NAMALWA (cell line): ENCODE results near the gene CCDC107.
"Not testable (repeated sequence)": the region's sequence is repeated elsewhere in the genome, so short reads cannot be mapped to it uniquely, and the experiment has no call there.

Experiments used
- DNase-seq: peaks from one replicate; pipeline ENCODE4 v3.0.0-alpha.2; 2015; ENCODE audit warnings: low spot score

CCDC107 gene

DNA sequence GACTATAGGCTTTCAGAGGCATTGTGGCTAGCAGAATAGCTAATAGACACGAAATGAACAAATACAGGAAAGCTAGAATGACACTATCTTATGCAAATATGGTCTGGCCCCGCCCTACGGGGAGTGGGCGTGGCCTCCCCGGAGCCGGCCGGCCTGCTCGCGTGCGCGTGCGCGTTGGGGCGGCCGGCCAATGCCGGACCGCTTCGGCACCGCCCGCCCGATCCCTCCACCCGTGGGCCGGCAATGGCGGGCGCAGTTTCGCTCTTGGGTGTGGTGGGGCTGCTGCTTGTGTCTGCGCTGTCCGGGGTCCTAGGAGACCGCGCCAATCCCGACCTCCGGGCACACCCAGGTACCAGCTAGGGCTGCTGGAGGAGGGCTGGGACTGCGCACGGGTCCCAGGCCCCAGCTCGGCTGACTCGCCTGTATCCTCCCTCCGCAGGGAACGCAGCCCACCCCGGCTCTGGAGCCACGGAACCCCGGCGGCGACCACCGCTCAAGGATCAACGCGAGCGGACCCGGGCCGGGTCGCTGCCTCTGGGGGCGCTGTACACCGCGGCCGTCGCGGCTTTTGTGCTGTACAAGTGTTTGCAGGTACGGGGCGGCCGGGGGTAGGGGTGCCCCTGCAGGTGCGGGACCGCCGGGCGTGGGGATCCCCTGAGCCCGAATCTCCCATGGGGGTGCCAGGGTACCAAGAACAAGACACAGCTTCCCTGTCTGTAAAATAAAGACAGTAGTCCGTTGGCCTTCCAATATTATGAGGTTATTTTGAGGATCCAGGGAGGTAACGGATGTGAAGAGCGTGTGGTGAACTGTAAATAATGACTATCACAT is at the start of gene CCDC107:
CCDC107 (plus strand) TSS at position 156 of the 831 bp plus-strand sequence; CDS start at position 244, 88 bp downstream.
- peak; percentile 93 for DNase-seq

- DNase-seq: no peak
Measured at GRCh38 chr9:35609001-35609819, 48.9 kb upstream of the CCDC107 start.

DNA sequence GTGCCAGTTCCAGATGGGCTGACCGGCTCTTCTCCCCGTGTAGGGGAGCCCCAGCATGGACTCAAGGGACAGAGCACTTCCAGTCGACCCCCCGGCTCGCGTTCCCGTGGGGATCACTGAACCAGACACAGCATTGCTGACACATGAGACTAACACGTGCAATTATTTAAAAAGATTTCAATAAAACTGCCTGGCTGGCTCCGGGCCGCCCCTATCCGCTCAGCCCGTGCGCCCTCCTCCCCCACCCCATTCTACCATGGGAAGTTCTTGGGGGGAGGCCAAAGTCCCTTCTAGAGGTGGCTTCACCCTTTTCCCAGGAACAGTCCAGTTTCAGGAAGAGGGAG is 48.3 kb upstream of the CCDC107 start:
- no peak for DNase-seq

DNA sequence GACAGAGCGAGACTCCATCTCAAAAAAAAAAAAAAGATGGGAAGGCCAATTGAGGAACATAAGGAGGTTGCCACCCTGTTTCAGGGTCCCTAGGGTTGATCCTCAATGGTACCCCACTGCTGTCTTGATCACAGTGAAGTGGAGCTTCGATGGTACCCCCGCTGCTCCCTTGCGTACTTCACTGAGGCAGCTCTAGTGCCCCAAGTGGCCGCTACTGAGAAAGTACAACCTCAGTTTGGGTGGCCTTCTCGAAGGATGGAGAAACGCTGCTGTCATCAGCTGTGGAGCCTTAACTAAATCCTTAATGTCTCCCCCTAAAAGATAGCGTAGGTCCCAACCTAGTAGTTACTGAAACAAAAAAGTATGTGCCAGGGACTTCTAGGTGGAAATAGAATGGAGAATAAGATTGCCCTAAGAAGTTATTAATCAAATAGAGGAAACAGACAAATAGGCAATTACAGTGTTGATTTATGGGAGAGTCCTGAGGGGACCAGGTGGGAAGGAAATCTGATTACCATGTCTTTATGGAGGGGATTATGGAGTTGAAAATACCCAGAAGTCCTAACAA is 46.8 kb upstream of the CCDC107 start:
- peak; percentile 80 for DNase-seq

GRCh38 chr9:35612066-35612465 is 46.0 kb upstream of the CCDC107 start:
- peak; percentile 3 for DNase-seq

- no peak for DNase-seq
Measured at GRCh38 chr9:35612843-35613242, 45.2 kb upstream of the CCDC107 start.

DNA sequence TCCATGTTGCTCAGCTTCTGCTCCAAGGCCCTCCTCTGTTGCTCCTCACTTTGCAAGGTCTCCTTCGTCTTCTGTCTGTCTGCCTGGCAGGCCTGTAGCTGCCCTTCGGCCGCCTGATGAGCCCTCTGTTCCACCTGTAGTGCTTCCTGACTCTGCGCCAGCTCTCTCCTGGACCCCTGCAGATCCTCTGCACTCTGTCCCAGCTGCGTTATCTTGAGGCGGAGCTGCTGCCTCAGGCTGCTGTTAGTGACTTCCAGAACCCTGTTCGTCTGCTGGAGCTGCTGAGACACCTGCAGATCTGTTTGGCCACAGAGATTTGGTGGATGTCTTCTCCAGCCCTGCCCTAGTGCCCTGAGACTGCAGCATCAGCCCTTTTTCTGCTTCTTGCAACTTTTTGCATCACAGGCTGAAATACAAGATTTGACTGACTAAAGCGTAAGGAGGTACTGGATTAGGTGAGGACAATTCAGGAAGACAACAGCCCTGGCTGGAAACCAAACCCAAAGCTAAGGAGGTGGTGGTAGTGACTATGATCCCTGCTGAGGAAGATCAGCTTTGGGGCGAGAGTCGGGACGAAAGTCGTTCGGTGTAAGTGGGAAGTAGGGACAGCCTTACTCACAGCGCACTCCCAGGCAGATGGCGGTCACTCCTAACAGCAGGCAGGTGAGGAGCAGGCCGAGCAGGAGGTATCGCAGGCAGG is 42.0 kb upstream of the CCDC107 start:
- peak; percentile 42 for DNase-seq

DNA sequence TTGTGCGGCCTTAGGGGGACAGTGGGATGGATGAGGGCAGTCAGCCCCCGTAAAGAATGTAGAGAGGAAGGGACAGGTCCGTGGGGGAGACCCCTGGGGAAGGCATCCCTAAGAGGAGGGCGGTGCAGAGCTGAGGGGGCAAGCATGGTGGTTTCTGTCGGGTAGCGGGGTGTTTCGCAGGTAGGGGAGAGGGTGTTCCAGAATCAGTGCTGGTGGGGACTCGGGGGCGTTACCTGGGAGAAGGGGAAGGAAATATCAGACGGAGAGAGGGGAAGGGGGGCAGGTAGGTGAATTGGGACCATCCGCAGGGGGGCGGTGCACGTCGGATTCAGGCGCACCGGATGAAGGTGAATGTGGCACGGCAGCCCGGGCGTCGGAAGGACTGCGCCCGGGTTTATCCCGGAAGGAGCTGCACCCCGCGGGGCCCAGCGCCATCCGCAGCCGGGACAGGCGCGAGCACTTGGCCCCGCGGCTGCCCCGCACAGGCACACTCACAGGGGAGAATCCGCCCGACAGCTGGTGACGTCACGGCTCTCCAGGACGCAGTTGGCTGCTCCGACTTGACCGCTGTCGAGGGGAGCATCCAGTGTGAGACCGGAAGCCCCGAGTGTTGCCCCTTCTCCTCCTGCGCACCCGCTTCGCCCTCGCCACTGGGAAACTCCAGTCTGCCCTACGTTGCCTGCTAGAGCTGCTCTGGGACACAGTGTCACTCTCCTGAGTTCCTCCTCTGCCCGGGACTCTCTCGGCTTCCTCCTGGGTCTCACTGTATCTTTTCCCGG is 41.2 kb upstream of the CCDC107 start:
- peak; percentile 73 for DNase-seq

GRCh38 chr9:35617548-35617947 is 40.5 kb upstream of the CCDC107 start:
- DNase-seq: no peak

DNA sequence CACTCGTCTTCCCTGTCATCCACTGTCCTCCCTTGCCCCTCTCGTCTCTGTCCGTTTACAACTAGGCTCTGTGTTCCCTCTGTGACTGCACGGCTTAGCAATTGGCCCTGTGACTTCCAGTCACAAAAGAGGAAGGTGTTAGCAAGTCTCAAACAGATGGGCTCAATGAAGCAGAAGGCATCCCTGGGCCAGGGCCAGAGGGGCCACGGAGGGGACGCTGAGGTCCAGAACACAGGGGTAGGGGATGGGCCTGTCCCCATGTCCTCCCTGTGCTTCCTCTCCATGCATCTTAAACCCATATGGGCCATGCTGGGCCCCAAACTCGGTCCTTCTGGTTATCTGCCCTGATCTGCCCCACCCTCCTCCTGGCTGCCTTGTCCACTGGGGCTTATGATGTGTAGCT is 39.8 kb upstream of the CCDC107 start, which contains the start of gene CD72:
CD72 (minus strand) TSS at position 89 of the 403 bp plus-strand sequence. CDS start 110 bp downstream, outside the sequence.
- DNase-seq: peak; percentile 88

- DNase-seq: peak; percentile 96
Measured at GRCh38 chr9:35618854-35619799, 39.0 kb upstream of the CCDC107 start.

DNA sequence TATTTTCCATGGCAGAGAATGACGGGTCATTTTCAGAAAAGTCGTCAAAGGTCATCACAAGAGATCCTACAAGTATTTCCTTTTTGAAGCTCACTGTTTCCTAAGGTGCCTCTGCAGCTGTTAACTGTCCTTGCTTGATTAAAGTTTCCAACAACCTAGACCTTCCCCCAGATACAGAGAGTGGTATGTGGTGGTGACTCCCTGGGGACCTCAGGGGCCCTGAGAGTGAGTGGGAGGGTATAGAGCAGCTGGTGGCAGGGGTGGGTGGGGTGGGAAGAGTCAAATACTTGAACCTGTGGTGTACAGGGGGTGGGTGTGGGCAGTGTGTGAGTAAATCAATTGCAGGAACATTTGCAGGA is 38.3 kb upstream of the CCDC107 start:
- no peak for DNase-seq

GRCh38 chr9:35627575-35627974 is 30.5 kb upstream of the CCDC107 start:
- DNase-seq: peak; percentile 1

GRCh38 chr9:35628389-35628991 is 29.6 kb upstream of the CCDC107 start:
- DNase-seq: no peak

GRCh38 chr9:35629597-35629996 is 28.5 kb upstream of the CCDC107 start:
- no peak for DNase-seq

DNA sequence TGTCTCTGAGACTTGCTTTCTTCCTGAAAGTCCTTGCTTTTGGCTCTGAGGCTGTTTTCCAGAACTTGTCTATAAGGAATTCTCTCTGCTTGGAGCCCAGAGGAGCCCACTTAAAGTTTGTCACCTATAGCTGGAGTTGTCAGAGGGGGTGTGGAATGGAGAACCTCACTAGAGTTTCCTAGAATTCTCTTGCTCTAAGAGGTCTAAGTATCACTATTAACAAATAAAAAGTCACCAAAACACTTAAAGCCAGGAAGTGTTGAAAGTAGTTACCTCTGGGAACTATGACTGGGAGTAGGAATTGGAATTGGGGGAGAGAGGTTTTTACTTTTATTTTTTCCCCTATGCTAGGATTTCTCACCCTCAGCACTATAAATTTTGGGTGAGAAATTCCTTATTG is 22.4 kb upstream of the CCDC107 start:
- no peak for DNase-seq

DNA sequence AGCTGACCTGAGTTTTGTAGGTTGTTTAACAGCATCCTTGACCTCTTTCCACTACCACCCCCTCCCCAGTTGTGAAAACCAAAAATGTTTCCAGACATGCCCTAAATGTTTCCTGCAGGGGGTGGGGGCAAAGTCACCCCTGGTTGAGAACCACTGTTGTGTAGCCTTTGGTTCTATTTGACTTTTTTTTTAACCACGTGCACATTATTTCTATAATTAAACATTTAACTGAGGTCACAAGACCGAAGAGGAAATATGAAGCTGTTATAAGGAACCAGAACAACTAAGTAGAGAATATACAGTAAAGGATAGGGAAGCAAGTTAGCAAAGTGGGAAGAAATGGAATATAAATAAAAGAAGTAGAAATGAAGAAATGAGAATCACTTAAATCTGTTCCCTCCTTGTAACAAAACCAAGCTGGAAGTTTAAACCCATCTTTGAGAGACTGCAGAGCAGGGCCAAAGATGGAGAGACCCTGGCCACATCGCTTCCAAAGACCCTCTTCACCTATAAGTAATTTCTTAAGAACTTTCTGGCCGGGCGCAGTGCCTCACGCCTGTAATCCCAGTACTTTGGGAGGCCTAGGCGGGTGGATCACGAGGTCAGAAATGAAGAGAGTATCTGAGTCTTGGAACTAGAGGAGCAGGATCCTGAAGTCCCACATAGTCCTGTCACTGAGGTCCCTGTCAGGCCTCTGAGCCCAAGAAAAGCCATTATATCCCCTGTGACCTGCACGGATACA is 21.8 kb upstream of the CCDC107 start:
- peak; percentile 78 for DNase-seq

- DNase-seq: not testable (repeated sequence)
Measured at GRCh38 chr9:35636877-35637246, 21.2 kb upstream of the CCDC107 start.

- not testable (repeated sequence) for DNase-seq
Measured at GRCh38 chr9:35637427-35637955, 20.6 kb upstream of the CCDC107 start.
